H9 (cell line): Measurements from ENCODE around the gene GPC3. TPM values are rescaled to one million over a fixed set of nuclear protein-coding genes. Genes with fewer than 3 reads are reported as not detected.

ENCODE experiments used
- DNase-seq: peaks from one replicate; pipeline ENCODE4 v3.0.0-alpha.2; 2017
- H2AFZ ChIP-seq: one replicate; pipeline ENCODE4 v1.6.1; 2013; ENCODE audit warnings: mild to moderate bottlenecking, low read length, control low read depth, moderate library complexity
- H2AK5ac ChIP-seq: 2 replicates; pipeline ENCODE4 v1.6.1; 2013; ENCODE audit warnings: low read length, control low read depth, mixed read lengths; ENCODE audit not compliant: insufficient read length
- H2BK120ac ChIP-seq: one replicate; pipeline ENCODE4 v1.6.1; 2013; ENCODE audit warnings: low read depth, mild to moderate bottlenecking, low read length, control low read depth, inconsistent platforms; ENCODE audit not compliant: poor library complexity, severe bottlenecking
- H2BK12ac ChIP-seq: 2 replicates; pipeline ENCODE4 v1.6.1; 2013; ENCODE audit warnings: low read length, control low read depth, mixed read lengths, low read depth; ENCODE audit not compliant: insufficient read length
- H2BK15ac ChIP-seq: 2 replicates; pipeline ENCODE4 v1.6.1; 2013; ENCODE audit warnings: low read depth, low read length, control low read depth
- H2BK20ac ChIP-seq: one replicate; pipeline ENCODE4 v1.6.1; 2013; ENCODE audit warnings: low read depth, mild to moderate bottlenecking, low read length, control low read depth, inconsistent platforms; ENCODE audit not compliant: poor library complexity, severe bottlenecking
- H2BK5ac ChIP-seq: 2 replicates; pipeline ENCODE4 v1.6.1; 2013; ENCODE audit warnings: low read length, control low read depth, mixed read lengths; ENCODE audit not compliant: insufficient read length
- H3K14ac ChIP-seq: 2 replicates; pipeline ENCODE4 v1.6.1; 2013; ENCODE audit warnings: low read length, control low read depth; ENCODE audit not compliant: insufficient read depth
- H3K18ac ChIP-seq: 2 replicates; pipeline ENCODE4 v1.6.1; 2013; ENCODE audit warnings: low read depth, mild to moderate bottlenecking, mixed read lengths, low read length, control low read depth; ENCODE audit not compliant: insufficient read length
- H3K23ac ChIP-seq: 2 replicates; pipeline ENCODE4 v1.6.1; 2013; ENCODE audit warnings: low read length, control low read depth, mixed read lengths, low read depth; ENCODE audit not compliant: insufficient read length
- H3K23me2 ChIP-seq: 2 replicates; pipeline ENCODE4 v1.6.1; 2013; ENCODE audit warnings: low read depth, mild to moderate bottlenecking, mixed read lengths, low read length, control low read depth; ENCODE audit not compliant: insufficient read length, poor library complexity, severe bottlenecking
- H3K27ac ChIP-seq: 2 replicates; pipeline ENCODE4 v1.5.1; 2013; ENCODE audit warnings: low read length, control low read depth, mixed read lengths, low read depth; ENCODE audit not compliant: insufficient read length
- H3K27me3 ChIP-seq: 2 replicates; pipeline ENCODE4 v1.6.1; 2013; ENCODE audit warnings: low read length, control low read depth, inconsistent platforms; ENCODE audit not compliant: insufficient read depth
- H3K4ac ChIP-seq: 2 replicates; pipeline ENCODE4 v1.6.1; 2013; ENCODE audit warnings: low read depth, mild to moderate bottlenecking, control low read depth, inconsistent platforms, low read length, moderate library complexity
- H3K4me1 ChIP-seq: 2 replicates; pipeline ENCODE4 v1.6.1; 2013; ENCODE audit warnings: low read length, control low read depth, inconsistent platforms; ENCODE audit not compliant: insufficient read depth
- H3K4me2 ChIP-seq: 2 replicates; pipeline ENCODE4 v1.6.1; 2013; ENCODE audit warnings: low read length, control low read depth, mixed read lengths; ENCODE audit not compliant: insufficient read length, insufficient read depth
- H3K56ac ChIP-seq: 2 replicates; pipeline ENCODE4 v1.6.1; 2013; ENCODE audit warnings: low read depth, mild to moderate bottlenecking, mixed read lengths, low read length, control low read depth; ENCODE audit not compliant: insufficient read length
- H3K79me1 ChIP-seq: 2 replicates; pipeline ENCODE4 v1.6.1; 2013; ENCODE audit warnings: low read depth, mild to moderate bottlenecking, moderate library complexity, low read length, control low read depth, inconsistent platforms; ENCODE audit not compliant: insufficient read depth, poor library complexity, severe bottlenecking
- H3K79me2 ChIP-seq: 2 replicates; pipeline ENCODE4 v1.6.1; 2013; ENCODE audit warnings: low read length, control low read depth, inconsistent platforms; ENCODE audit not compliant: insufficient read depth
- H3K9ac ChIP-seq: 2 replicates; pipeline ENCODE4 v1.6.1; 2013; ENCODE audit warnings: low read length, control low read depth, mixed read lengths; ENCODE audit not compliant: insufficient read length; ENCODE audit errors: extremely low read depth
- H3K9me3 ChIP-seq: one replicate; pipeline ENCODE4 v1.6.1; 2013; ENCODE audit warnings: low read depth, low read length, inconsistent platforms; ENCODE audit not compliant: control insufficient read depth
- H3T11ph ChIP-seq: one replicate; pipeline ENCODE4 v1.6.1; 2013; ENCODE audit warnings: mild to moderate bottlenecking, low read length, control low read depth, inconsistent platforms
- H4K20me1 ChIP-seq: one replicate; pipeline ENCODE4 v1.6.1; 2013; ENCODE audit not compliant: control insufficient read depth, insufficient read length, insufficient read depth
- H4K5ac ChIP-seq: 2 replicates; pipeline ENCODE4 v1.6.1; 2013; ENCODE audit warnings: low read depth, mild to moderate bottlenecking, mixed read lengths, low read length, control low read depth; ENCODE audit not compliant: insufficient read length
- H4K8ac ChIP-seq: replicated peaks from 2 replicates; pipeline ENCODE4 v1.6.1; 2013; ENCODE audit warnings: low read length, control low read depth, mixed read lengths, low read depth; ENCODE audit not compliant: insufficient read length
- H4K91ac ChIP-seq: 2 replicates; pipeline ENCODE4 v1.6.1; 2013; ENCODE audit warnings: low read depth, mild to moderate bottlenecking, moderate library complexity, mixed read lengths, low read length, control low read depth; ENCODE audit not compliant: insufficient read length
- H3K27ac Mint-ChIP-seq, 3 experiments: 2 replicates in 2 of 3; 3 replicates in 1 of 3; pipeline ENCODE4 v1.8.0; 2020 to 2021; ENCODE audit warnings: mixed read lengths in 3 of 3, mild to moderate bottlenecking in 1 of 3, moderate library complexity in 1 of 3
- H3K27me3 Mint-ChIP-seq: 2 replicates; pipeline ENCODE4 v1.8.0; 2021; ENCODE audit warnings: low read depth, mild to moderate bottlenecking, moderate library complexity, mixed read lengths
- H3K36me3 Mint-ChIP-seq, 3 experiments: 2 replicates in 2 of 3; 3 replicates in 1 of 3; pipeline ENCODE4 v1.8.0; 2020 to 2021; ENCODE audit warnings: low read depth in 3 of 3, mixed read lengths in 3 of 3; ENCODE audit not compliant: insufficient read depth in 1 of 3
- H3K4me1 Mint-ChIP-seq, 2 experiments: 2 replicates each; pipeline ENCODE4 v1.8.0; 2020; ENCODE audit warnings: mixed read lengths in 2 of 2
- H3K4me3 Mint-ChIP-seq, 2 experiments: 2 replicates in 1 of 2; 3 replicates in 1 of 2; pipeline ENCODE4 v1.8.0; 2020 to 2021; ENCODE audit warnings: mild to moderate bottlenecking in 2 of 2, mixed read lengths in 2 of 2, moderate library complexity in 1 of 2
- H3K9me3 Mint-ChIP-seq, 2 experiments: 2 replicates in 1 of 2; 3 replicates in 1 of 2; pipeline ENCODE4 v1.8.0; 2020; ENCODE audit warnings: mild to moderate bottlenecking in 2 of 2, mixed read lengths in 2 of 2, moderate library complexity in 1 of 2
- CTCF ChIP-seq: fragments of 200-600 bp; sonication (generic); conservative IDR thresholded peaks from 3 replicates; pipeline ENCODE4 v1.8.0; 2021; ENCODE audit warnings: antibody characterized with exemption, mild to moderate bottlenecking
- WGBS: extraction: QIAGEN DNeasy Blood & Tissue Kit; methylation state at CpG from one replicate; pipeline ENCODE4 v1.1.7; 2013; ENCODE audit warnings: missing lambda C conversion rate, low lambda C conversion rate, mixed read lengths; ENCODE audit not compliant: insufficient read length; ENCODE audit errors: extremely low coverage; 5-methylcytosine and 5-hydroxymethylcytosine counted together
- total RNA-seq: library from RNA; stranded (reverse); gene quantifications from 2 replicates; pipeline ENCODE4 v1.2.1, GENCODE V29; 2021

GPC3 gene
- total RNA-seq, 1 experiment from 2014 or later, result 108 TPM

- Mint-ChIP-seq H3K36me3 (peaks cover 8 to 34% (median 17%) of the 10 kb centered on the region in 3 experiments), H3K27ac (no peak overlapping the region), H3K4me1 (peaks cover 12 to 15% of the 10 kb centered on the region in 2 experiments), H3K4me3 (no peak overlapping the region), H3K9me3 (peaks cover 0 to 3% of the 10 kb centered on the region in 2 experiments; a peak in 3 of 5 replicates), H3K27me3 (no peaks in the 10 kb centered on the region)
- no peak overlapping the region for H2BK12ac ChIP-seq
- no peak overlapping the region for H3K18ac ChIP-seq
- H2BK15ac ChIP-seq, result no peak overlapping the region
- no peak overlapping the region for H4K8ac ChIP-seq
- H2BK120ac ChIP-seq, result no peak overlapping the region
- H3T11ph ChIP-seq, result no peak overlapping the region
- DNase-seq, result no peak
- no peak overlapping the region for H3K14ac ChIP-seq
- no peaks in the 10 kb centered on the region for H3K79me2 ChIP-seq
- WGBS, result no CpG with 5 or more reads among the region's 2 CpGs
- no peaks in the 10 kb centered on the region for H3K9me3 ChIP-seq
- H3K9ac ChIP-seq, result no peak overlapping the region
- no peak overlapping the region for H3K4me2 ChIP-seq
- H4K91ac ChIP-seq, result no peak overlapping the region
- H3K27ac ChIP-seq, result no peak overlapping the region
- no peaks in the 10 kb centered on the region for H3K23me2 ChIP-seq
- no peaks in the 10 kb centered on the region for H3K4me1 ChIP-seq
- no peak overlapping the region for H2BK5ac ChIP-seq
- H3K4ac ChIP-seq, result no peak overlapping the region
- H4K20me1 ChIP-seq, result no peaks in the 10 kb centered on the region
- no peak overlapping the region for H2AFZ ChIP-seq
- no peak overlapping the region for H2AK5ac ChIP-seq
- no peaks in the 10 kb centered on the region for H3K27me3 ChIP-seq
- no peak overlapping the region for H3K56ac ChIP-seq
- no peak overlapping the region for H3K23ac ChIP-seq
- no peaks in the 10 kb centered on the region for H3K79me1 ChIP-seq
- H2BK20ac ChIP-seq, result no peak overlapping the region
- no peak overlapping the region for H4K5ac ChIP-seq
- TF ChIP-seq CTCF, result no peak
Measured at GRCh38 chrX:133598601-133599335, 386.6 kb downstream of the GPC3 start.
